ENCODE data around the gene EFNB2. TPM values are rescaled to one million over a fixed set of nuclear protein-coding genes. Genes with fewer than 3 reads are reported as not detected.

Gene EFNB2
- total and polyA plus RNA-seq, 12 donors: 5.2 to 21.4 (median 12.6) TPM

DNA sequence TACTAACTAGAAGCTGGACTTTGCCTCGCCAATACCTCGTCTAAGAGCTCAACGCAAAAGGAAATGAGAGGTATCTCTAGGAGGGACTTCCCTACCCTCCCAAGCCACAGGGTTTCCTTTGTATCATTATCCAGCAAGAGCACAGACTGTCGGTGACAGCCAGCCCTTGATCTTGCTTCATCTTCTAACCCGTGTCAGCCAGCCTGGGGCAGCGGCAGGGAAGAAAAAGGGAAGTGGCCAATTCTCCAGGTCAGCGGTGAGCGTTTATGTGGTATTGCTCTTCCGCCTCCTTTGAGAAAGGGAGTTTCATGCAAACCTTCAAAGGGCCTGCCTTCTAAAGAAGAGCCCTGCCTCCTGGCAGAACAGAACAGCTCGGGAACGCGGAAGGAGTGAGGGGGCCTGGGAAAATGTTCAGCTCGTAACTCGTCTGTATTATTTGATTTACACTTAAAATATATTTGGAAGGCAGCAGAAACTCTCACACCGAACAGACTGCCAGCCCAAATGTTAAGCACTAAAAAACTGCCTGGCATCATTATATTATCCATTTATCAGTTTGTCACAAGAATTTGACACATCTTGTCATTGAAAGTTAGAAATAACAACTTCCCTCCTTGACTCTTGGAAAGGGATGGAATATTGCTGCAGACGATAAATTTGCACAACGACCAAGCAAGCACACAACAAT is 41.8 kb downstream of the EFNB2 start:
- peak in 3 of 7 donors; percentile 10 to 28 (median 27) for DNase-seq
- H3K4me3 ChIP-seq: no peak overlapping the region
- no peaks in the 10 kb centered on the region for H3K9me3 ChIP-seq (replicated peaks in 1 of 3)
- no peaks in the 10 kb centered on the region for H3K36me3 ChIP-seq (replicated peaks in 1 of 2)
- TF ChIP-seq, protein P1, sequence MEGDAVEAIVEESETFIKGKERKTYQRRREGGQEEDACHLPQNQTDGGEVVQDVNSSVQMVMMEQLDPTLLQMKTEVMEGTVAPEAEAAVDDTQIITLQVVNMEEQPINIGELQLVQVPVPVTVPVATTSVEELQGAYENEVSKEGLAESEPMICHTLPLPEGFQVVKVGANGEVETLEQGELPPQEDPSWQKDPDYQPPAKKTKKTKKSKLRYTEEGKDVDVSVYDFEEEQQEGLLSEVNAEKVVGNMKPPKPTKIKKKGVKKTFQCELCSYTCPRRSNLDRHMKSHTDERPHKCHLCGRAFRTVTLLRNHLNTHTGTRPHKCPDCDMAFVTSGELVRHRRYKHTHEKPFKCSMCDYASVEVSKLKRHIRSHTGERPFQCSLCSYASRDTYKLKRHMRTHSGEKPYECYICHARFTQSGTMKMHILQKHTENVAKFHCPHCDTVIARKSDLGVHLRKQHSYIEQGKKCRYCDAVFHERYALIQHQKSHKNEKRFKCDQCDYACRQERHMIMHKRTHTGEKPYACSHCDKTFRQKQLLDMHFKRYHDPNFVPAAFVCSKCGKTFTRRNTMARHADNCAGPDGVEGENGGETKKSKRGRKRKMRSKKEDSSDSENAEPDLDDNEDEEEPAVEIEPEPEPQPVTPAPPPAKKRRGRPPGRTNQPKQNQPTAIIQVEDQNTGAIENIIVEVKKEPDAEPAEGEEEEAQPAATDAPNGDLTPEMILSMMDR (IDR thresholded peaks at IDR 0.05): no peak
- TF ChIP-seq POLR2A (IDR thresholded peaks at IDR 0.05): no peak
- intact Hi-C loops (cut with DNase I): no loop called here
- no peaks in the 10 kb centered on the region for H3K4me1 ChIP-seq (replicated peaks in 1 of 2)
- 71 to 75% (median 73%) methylated on average over 17 of the region's 17 CpGs for WGBS, 4 donors
- H3K27me3 ChIP-seq: no peaks in the 10 kb centered on the region
- H3K27ac ChIP-seq: peak overlapping the region in 1 of 5 donors; percentile 49

DNA sequence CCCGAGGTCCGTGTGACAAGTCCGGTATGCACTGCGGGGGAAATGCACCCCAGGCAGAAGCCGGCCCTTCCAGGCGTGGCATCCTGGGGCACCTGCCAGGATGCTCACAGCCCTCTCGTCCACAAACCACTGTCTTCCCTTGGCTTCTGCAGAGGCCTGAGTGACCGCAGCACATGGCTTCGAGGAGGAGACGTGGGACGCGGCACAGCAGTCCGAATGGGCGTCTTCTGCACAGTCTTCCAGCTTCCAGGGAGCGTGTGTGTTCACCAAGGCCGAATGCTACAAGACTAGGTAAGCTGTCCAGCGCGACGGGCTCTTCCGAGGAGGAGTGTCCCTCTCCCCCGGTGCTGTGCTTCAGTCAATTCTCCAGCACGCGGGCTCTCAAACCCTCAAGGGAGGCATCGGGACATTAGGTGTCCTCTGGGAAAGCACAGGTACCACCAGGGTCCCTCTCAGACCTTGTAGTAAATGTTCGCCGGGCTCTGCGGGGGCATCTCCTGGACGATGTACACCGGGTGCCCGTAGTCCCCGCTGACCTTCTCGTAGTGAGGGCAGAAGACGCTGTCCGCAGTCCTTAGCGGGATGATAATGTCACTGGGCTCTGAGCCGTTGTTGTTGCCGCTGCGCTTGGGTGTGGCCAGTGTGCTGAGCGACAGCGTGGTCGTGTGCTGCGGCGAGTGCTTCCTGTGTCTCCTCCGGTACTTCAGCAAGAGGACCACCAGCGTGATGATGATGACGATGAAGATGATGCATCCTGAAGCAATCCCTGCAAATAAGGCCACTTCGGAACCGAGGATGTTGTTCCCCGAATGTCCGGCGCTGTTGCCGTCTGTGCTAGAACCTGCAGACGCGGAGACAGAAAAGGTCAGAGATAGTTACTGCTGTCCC is 42.6 kb downstream of the EFNB2 start:
- peak overlapping the region in 1 of 5 donors; percentile 49 for H3K27ac ChIP-seq

DNA sequence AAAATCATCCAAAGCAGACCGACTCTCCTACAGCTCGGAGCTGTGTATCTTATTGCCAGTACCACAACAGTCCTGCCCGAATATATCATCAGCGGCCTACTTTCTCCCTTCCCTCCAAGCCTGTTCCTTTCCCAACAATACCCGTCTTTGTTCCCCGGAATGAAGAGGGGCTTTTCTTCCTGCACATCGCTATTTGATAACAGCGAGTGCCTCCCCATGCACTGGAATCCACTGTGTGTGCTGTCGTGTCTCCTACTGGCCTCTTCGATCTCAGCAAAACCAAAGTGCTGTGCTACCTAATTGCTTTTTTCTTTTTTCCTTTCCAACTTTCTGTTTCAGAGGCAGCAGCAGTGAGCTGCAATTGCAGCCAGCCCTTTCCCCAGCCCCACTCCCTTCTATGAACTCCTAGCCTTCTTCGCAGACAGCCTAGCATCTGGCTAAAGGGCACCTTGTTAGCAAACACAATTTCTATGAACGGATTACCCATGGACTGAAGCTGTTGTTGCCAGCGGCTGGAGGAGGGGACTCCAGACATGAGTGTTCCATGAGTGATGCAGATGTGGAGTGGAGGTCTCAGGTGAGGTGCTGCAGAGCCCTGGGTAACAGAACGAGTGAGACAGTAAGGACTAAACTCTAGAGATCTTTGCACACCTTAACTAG is 43.4 kb downstream of the EFNB2 start:
- Histone ChIP-seq H3K36me3 (replicated peaks in 1 of 2) (no peaks in the 10 kb centered on the region), H3K4me3 (no peak overlapping the region), H3K9me3 (replicated peaks in 1 of 3) (no peaks in the 10 kb centered on the region), H3K27me3 (no peaks in the 10 kb centered on the region), H3K27ac (no peak overlapping the region), H3K4me1 (replicated peaks in 1 of 2) (no peaks in the 10 kb centered on the region)
- intact Hi-C loops (cut with DNase I): no loop called here
- DNase-seq: no peak
- WGBS, 4 donors: 81 to 90% (median 83%) methylated on average over 13 to 14 of the region's 14 CpGs
- TF ChIP-seq, protein P1 (IDR thresholded peaks at IDR 0.05): no peak
- TF ChIP-seq POLR2A (IDR thresholded peaks at IDR 0.05): no peak

More for the DNA sequence above, 42.6 kb downstream of the EFNB2 start:
- H3K9me3 ChIP-seq (replicated peaks in 1 of 3): no peaks in the 10 kb centered on the region
- H3K27me3 ChIP-seq: no peaks in the 10 kb centered on the region
- TF ChIP-seq, protein P1 (IDR thresholded peaks at IDR 0.05): no peak
- TF ChIP-seq POLR2A (IDR thresholded peaks at IDR 0.05): no peak
- H3K4me3 ChIP-seq: no peak overlapping the region
- 85 to 89% (median 89%) methylated on average over 28 to 54 of the region's 54 CpGs for WGBS, 4 donors
- H3K36me3 ChIP-seq (replicated peaks in 1 of 2): no peaks in the 10 kb centered on the region
- intact Hi-C loops (cut with DNase I): no loop called here
- no peak for DNase-seq
- H3K4me1 ChIP-seq (replicated peaks in 1 of 2): no peaks in the 10 kb centered on the region

DNA sequence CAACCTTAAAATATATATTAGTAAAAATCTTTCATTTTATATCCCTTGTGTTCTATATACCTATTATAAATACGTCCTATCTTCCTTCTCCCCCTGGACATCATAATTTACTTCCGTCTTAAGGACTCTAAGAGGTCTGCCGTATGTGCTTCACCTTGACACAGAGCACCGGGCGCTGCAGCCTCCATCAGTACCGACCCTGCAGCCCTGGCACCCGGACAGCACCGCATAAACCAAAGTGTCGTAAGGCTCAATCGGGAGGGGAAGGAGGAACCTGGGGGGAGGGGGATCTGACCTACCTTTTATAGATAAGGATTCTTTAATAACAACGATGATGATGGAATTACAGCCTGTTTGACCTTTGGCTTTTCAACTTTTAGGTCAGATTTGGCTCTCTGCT is 44.0 kb downstream of the EFNB2 start:
- intact Hi-C loops (cut with DNase I): no loop called here
- Histone ChIP-seq H3K9me3 (replicated peaks in 1 of 3) (no peaks in the 10 kb centered on the region), H3K27ac (no peak overlapping the region), H3K27me3 (no peaks in the 10 kb centered on the region), H3K4me3 (no peak overlapping the region), H3K36me3 (replicated peaks in 1 of 2) (no peaks in the 10 kb centered on the region), H3K4me1 (replicated peaks in 1 of 2) (no peaks in the 10 kb centered on the region)
- WGBS, 4 donors: 54 to 67% (median 61%) methylated on average over 11 of the region's 11 CpGs
- no peak for TF ChIP-seq POLR2A (IDR thresholded peaks at IDR 0.05)
- TF ChIP-seq, protein P1 (IDR thresholded peaks at IDR 0.05): no peak
- DNase-seq: no peak

Measured in adrenal gland (tissue), 12 donors.